WERI-Rb-1 (cell line): ENCODE results near the gene COL5A1.

Experiments
- DNase-seq: peaks from one replicate; pipeline ENCODE4 v3.0.0-alpha.2; 2020
- H3K27ac ChIP-seq: fragments of 250-450 bp; sonication (Bioruptor Pico); 2 replicates; pipeline ENCODE4 v1.5.1; 2020; ENCODE audit warnings: mild to moderate bottlenecking, moderate library complexity
- H3K27me3 ChIP-seq: fragments of 250-450 bp; sonication (Bioruptor Pico); 2 replicates; pipeline ENCODE4 v1.5.1; 2021; ENCODE audit warnings: mild to moderate bottlenecking, low read depth, moderate library complexity; ENCODE audit not compliant: insufficient read depth, severe bottlenecking
- H3K36me3 ChIP-seq: fragments of 250-450 bp; sonication (Bioruptor Pico); 2 replicates; pipeline ENCODE4 v1.5.1; 2020; ENCODE audit warnings: mild to moderate bottlenecking, moderate library complexity
- H3K4me3 ChIP-seq: 2 replicates; pipeline ENCODE4 v1.5.1; 2011; ENCODE audit warnings: low read depth, mild to moderate bottlenecking, control low read depth, low read length
- H3K9me3 ChIP-seq: fragments of 250-450 bp; sonication (Bioruptor Pico); 2 replicates; pipeline ENCODE4 v1.5.1; 2021; ENCODE audit warnings: mild to moderate bottlenecking, moderate library complexity; ENCODE audit not compliant: severe bottlenecking
- CTCF ChIP-seq: IDR thresholded peaks from 2 replicates; pipeline ENCODE4 v1.5.1; 2011; ENCODE audit warnings: low read depth, mild to moderate bottlenecking, control low read depth, inconsistent platforms, low read length

The COL5A1 gene

GRCh38 chr9:134882204-134882785 is 240.7 kb downstream of the COL5A1 start:
- TF ChIP-seq CTCF: no peak

GRCh38 chr9:134883040-134883782 is 241.6 kb downstream of the COL5A1 start:
- DNase-seq: no peak
- H3K27me3 ChIP-seq: no peaks in the 10 kb centered on the region
- H3K36me3 ChIP-seq: no peaks in the 10 kb centered on the region
- no peak for TF ChIP-seq CTCF
- H3K4me3 ChIP-seq: no peak overlapping the region
- no peak overlapping the region for H3K27ac ChIP-seq
- H3K9me3 ChIP-seq: peaks cover 3% of the 10 kb centered on the region

More at GRCh38 chr9:134882204-134882785, 240.7 kb downstream of the COL5A1 start:
- no peaks in the 10 kb centered on the region for H3K27me3 ChIP-seq
- H3K4me3 ChIP-seq: no peak overlapping the region
- H3K36me3 ChIP-seq: no peaks in the 10 kb centered on the region
- DNase-seq: no peak
- H3K9me3 ChIP-seq: peaks cover 3% of the 10 kb centered on the region
- no peak overlapping the region for H3K27ac ChIP-seq

- no peak for DNase-seq
- Histone ChIP-seq H3K9me3 (peaks cover 3% of the 10 kb centered on the region), H3K27ac (no peak overlapping the region), H3K27me3 (no peaks in the 10 kb centered on the region), H3K4me3 (no peak overlapping the region), H3K36me3 (no peaks in the 10 kb centered on the region)
- TF ChIP-seq CTCF: no peak
These were observed 242.9 kb downstream of the COL5A1 start for GRCh38 chr9:134884492-134884891.

GRCh38 chr9:134885001-134885678 is 243.5 kb downstream of the COL5A1 start:
- Histone ChIP-seq H3K27me3 (no peaks in the 10 kb centered on the region), H3K36me3 (no peaks in the 10 kb centered on the region), H3K9me3 (peaks cover 3% of the 10 kb centered on the region), H3K27ac (no peak overlapping the region), H3K4me3 (no peak overlapping the region)
- DNase-seq: no peak
- no peak for TF ChIP-seq CTCF

- no peak overlapping the region for H3K4me3 ChIP-seq
- no peak overlapping the region for H3K27ac ChIP-seq
- no peak for TF ChIP-seq CTCF
- H3K36me3 ChIP-seq: no peaks in the 10 kb centered on the region
- no peak for DNase-seq
- H3K9me3 ChIP-seq: peaks cover 3% of the 10 kb centered on the region
- no peaks in the 10 kb centered on the region for H3K27me3 ChIP-seq
These were observed 244.2 kb downstream of the COL5A1 start for GRCh38 chr9:134885679-134886412.
